ENCODE measurements around the gene SOST. TPM values are rescaled to one million over a fixed set of nuclear protein-coding genes. Genes with fewer than 3 reads are reported as not detected.
A peak's percentile ranks its signal among the peaks of the same experiment; 100 is the strongest.

SOST gene
- total and polyA plus RNA-seq, 2 donors (not counting 3 experiments of a cell fraction or from before 2014, with no cell fraction given): not detected

- H3K9ac ChIP-seq (replicated peaks; ENCODE audit: extremely low read depth, insufficient read depth, low read length): no peak overlapping the region
- no peaks in the 10 kb centered on the region for H3K4me1 ChIP-seq (ENCODE audit: control insufficient read depth, extremely low read depth, insufficient read depth, low read length)
- H2AFZ ChIP-seq (ENCODE audit: low read depth, low read length): peak overlapping the region; percentile 45
- peak; percentile 40 for DNase-seq (ENCODE audit: low read depth, low spot score)
- dilution Hi-C loops (cut with MboI; ENCODE audit: extremely low pct_ligation_motif_present, low sequenced_read_pairs) (no loop called here), intact Hi-C loops (cut with micrococcal nuclease) (no loop called here)
- no peaks in the 10 kb centered on the region for H3K9me3 ChIP-seq (replicated peaks; ENCODE audit: control insufficient read depth, insufficient read depth, low read length)
- peaks cover 0 to 1% of the 10 kb centered on the region in 2 experiments for H3K27me3 ChIP-seq (ENCODE audit: control insufficient read depth in 2 of 2, insufficient read depth in 2 of 2, low read length in 2 of 2)
- H3K4me3 ChIP-seq (replicated peaks in 1 of 3; ENCODE audit: insufficient read depth in 1 of 3, low read depth in 1 of 3, low read length in 3 of 3): no peak overlapping the region
- no peaks in the 10 kb centered on the region for H4K20me1 ChIP-seq (replicated peaks; ENCODE audit: control insufficient read depth, extremely low read depth, insufficient read depth, low read length)
- TF ChIP-seq, protein P1, sequence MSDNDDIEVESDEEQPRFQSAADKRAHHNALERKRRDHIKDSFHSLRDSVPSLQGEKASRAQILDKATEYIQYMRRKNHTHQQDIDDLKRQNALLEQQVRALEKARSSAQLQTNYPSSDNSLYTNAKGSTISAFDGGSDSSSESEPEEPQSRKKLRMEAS (IDR thresholded peaks at IDR 0.05; ENCODE audit: insufficient read depth, insufficient read length): no peak
- TF ChIP-seq JUN (IDR thresholded peaks at IDR 0.05; ENCODE audit: borderline replicate concordance, insufficient read depth, insufficient read length, low read depth): no peak
- no peak for TF ChIP-seq POLR2A (IDR thresholded peaks at IDR 0.05; ENCODE audit: low read depth, low read length)
- no peak for TF ChIP-seq EZH2 (IDR thresholded peaks at IDR 0.05; ENCODE audit: borderline replicate concordance, low read depth, low read length, severe bottlenecking)
- TF ChIP-seq FOS (IDR thresholded peaks at IDR 0.05; ENCODE audit: borderline replicate concordance, insufficient read depth, low read length): no peak
- no peak for TF ChIP-seq CTCF (IDR thresholded peaks at IDR 0.05; ENCODE audit: extremely low read depth in 1 of 2, insufficient read depth in 1 of 2, low read depth in 1 of 2, low read length in 2 of 2)
- TF ChIP-seq GATA2 (IDR thresholded peaks at IDR 0.05; ENCODE audit: insufficient read depth, insufficient read length, low read depth, low read length): no peak
- no peak for TF ChIP-seq POLR2AphosphoS5 (IDR thresholded peaks at IDR 0.05; ENCODE audit: insufficient read depth, low read depth, low read length)
- TF ChIP-seq MYC (IDR thresholded peaks at IDR 0.05; ENCODE audit: low read depth, low read length): no peak
- no peaks in the 10 kb centered on the region for H3K79me2 ChIP-seq (ENCODE audit: control insufficient read depth, insufficient read depth, low read length)
- ChIA-PET POLR2A (interaction anchor here (0.6 kb wide), 1 partner anchor 229 kb away, joined by 10 read pairs; no protein-coding TSS in a partner anchor), CTCF (interaction anchor here (0.6 to 5.0 kb wide), 2 partner anchors 13 to 54 kb away, joined by 3 to 153 read pairs; partner anchors contain the start of gene CD300LG)
- no peaks in the 10 kb centered on the region for H3K36me3 ChIP-seq (ENCODE audit: control insufficient read depth in 2 of 2, extremely low read depth in 1 of 2, insufficient read depth in 2 of 2, low read length in 2 of 2)
- no peak for FAIRE-seq
- no peak overlapping the region for H3K27ac ChIP-seq (ENCODE audit: insufficient read depth, low read depth, low read length)
- no peak overlapping the region for H3K4me2 ChIP-seq (ENCODE audit: insufficient read depth, low read length)
- BruUV-seq (replicated peaks): no TSS peak
- no peaks in the 10 kb centered on the region for H3K9me1 ChIP-seq (replicated peaks; ENCODE audit: control insufficient read depth, extremely low read depth, insufficient read depth, low read length)
Measured at GRCh38 chr17:43791589-43791988, 33.0 kb upstream of the SOST start.
